Measurements from ENCODE around the gene HLTF. TPM values are rescaled to one million over a fixed set of nuclear protein-coding genes. Genes with fewer than 3 reads are reported as not detected.

Gene HLTF
- total RNA-seq, 1 donor from 2014 or later: 21.6 TPM

GRCh38 chr3:149009732-149010131, 76.6 kb downstream of the HLTF start:
- Histone ChIP-seq H3K27me3 (ENCODE audit: control insufficient read depth, insufficient read depth, low read length) (no peaks in the 10 kb centered on the region), H3K36me3 (ENCODE audit: control insufficient read depth, insufficient read depth, low read length) (no peaks in the 10 kb centered on the region), H3K4me3 (ENCODE audit: low read depth, low read length) (no peak overlapping the region)
- TF ChIP-seq, protein P1, sequence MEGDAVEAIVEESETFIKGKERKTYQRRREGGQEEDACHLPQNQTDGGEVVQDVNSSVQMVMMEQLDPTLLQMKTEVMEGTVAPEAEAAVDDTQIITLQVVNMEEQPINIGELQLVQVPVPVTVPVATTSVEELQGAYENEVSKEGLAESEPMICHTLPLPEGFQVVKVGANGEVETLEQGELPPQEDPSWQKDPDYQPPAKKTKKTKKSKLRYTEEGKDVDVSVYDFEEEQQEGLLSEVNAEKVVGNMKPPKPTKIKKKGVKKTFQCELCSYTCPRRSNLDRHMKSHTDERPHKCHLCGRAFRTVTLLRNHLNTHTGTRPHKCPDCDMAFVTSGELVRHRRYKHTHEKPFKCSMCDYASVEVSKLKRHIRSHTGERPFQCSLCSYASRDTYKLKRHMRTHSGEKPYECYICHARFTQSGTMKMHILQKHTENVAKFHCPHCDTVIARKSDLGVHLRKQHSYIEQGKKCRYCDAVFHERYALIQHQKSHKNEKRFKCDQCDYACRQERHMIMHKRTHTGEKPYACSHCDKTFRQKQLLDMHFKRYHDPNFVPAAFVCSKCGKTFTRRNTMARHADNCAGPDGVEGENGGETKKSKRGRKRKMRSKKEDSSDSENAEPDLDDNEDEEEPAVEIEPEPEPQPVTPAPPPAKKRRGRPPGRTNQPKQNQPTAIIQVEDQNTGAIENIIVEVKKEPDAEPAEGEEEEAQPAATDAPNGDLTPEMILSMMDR (IDR thresholded peaks at IDR 0.05; ENCODE audit: insufficient read depth, low read length, poor library complexity, severe bottlenecking): no peak
- DNase-seq (ENCODE audit: low read depth): no peak

DNA sequence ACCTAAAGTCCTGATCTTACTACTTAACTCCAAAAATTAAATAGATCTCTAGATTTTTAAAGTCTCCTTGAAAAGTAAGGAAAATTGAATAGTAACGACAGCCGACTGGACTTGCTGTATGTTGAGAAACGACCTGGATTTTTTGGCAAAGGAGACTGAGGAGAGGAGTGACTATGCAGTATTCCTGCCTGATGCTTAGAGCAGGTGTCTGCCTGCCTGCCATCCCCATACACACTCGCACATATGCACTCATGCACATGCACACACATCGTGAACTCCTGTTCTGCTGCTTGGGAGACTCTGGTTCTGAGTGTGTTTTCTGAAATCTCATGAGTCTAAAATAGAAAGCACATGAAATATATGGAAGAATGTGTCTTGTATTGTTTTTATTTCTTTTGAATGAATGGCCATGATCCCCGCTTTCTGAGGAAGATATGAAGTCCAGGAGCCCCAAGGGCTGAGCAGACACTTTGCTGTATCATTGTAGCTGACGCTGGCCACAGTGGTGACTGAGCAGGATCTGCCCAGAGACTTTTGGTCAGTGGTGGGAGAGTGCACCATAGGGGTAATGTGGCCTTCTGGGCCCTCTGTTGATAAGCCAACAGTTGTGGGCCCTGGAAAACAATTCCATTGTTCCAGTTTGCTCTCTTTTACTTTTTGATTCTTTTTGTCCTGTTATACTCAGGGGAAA, 78.6 kb downstream of the HLTF start:
- Histone ChIP-seq H3K36me3 (ENCODE audit: control insufficient read depth, insufficient read depth, low read length) (no peaks in the 10 kb centered on the region), H3K4me3 (ENCODE audit: low read depth, low read length) (no peak overlapping the region), H3K27me3 (ENCODE audit: control insufficient read depth, insufficient read depth, low read length) (no peaks in the 10 kb centered on the region)
- no peak for DNase-seq (ENCODE audit: low read depth)
- TF ChIP-seq, protein P1 (IDR thresholded peaks at IDR 0.05; ENCODE audit: insufficient read depth, low read length, poor library complexity, severe bottlenecking): no peak

DNA sequence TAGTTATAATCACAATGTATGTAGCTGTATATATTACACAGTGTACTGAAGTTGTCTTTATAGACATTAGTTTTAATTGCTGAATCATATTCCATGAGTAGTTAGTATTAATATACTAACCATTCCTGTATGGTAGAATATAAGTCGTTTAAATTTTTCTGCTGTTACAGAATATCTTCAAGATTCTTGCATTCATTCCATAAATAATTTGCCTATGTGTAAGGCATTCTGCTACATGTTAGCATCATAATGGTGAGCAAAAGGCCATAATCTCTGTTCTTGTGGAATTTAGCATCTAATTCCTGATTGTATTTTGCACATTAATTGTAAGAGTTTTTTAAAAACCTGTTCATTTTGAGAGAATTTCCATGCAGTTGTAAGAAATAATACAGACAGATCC, 80.9 kb downstream of the HLTF start:
- Histone ChIP-seq H3K4me3 (ENCODE audit: low read depth, low read length) (no peak overlapping the region), H3K36me3 (ENCODE audit: control insufficient read depth, insufficient read depth, low read length) (no peaks in the 10 kb centered on the region), H3K27me3 (ENCODE audit: control insufficient read depth, insufficient read depth, low read length) (no peaks in the 10 kb centered on the region)
- TF ChIP-seq, protein P1 (IDR thresholded peaks at IDR 0.05; ENCODE audit: insufficient read depth, low read length, poor library complexity, severe bottlenecking): no peak
- DNase-seq (ENCODE audit: low read depth): no peak

DNA sequence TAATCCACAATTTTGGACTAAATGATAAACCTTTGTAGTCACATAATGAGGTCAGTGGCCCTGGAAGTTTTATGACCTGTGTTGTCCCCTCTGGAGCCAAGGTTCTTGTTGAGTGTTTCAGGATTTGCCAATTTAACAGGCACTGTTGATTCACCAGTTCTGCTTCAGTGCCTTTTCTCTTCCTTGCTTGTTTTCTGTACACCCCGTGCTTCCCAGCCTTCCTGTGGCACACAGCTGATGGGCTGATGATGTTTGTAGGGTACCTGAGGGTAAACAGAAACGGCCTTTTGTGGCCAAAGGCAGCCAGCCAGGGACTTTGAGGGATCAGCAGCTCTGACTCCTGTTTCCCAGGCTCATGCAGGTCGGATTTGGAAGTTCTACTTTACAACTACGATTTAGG, 81.7 kb downstream of the HLTF start:
- DNase-seq (ENCODE audit: low read depth): peak; percentile 60
- Histone ChIP-seq H3K36me3 (ENCODE audit: control insufficient read depth, insufficient read depth, low read length) (no peaks in the 10 kb centered on the region), H3K4me3 (ENCODE audit: low read depth, low read length) (no peak overlapping the region), H3K27me3 (ENCODE audit: control insufficient read depth, insufficient read depth, low read length) (no peaks in the 10 kb centered on the region)
- TF ChIP-seq, protein P1 (IDR thresholded peaks at IDR 0.05; ENCODE audit: insufficient read depth, low read length, poor library complexity, severe bottlenecking): no peak

DNA sequence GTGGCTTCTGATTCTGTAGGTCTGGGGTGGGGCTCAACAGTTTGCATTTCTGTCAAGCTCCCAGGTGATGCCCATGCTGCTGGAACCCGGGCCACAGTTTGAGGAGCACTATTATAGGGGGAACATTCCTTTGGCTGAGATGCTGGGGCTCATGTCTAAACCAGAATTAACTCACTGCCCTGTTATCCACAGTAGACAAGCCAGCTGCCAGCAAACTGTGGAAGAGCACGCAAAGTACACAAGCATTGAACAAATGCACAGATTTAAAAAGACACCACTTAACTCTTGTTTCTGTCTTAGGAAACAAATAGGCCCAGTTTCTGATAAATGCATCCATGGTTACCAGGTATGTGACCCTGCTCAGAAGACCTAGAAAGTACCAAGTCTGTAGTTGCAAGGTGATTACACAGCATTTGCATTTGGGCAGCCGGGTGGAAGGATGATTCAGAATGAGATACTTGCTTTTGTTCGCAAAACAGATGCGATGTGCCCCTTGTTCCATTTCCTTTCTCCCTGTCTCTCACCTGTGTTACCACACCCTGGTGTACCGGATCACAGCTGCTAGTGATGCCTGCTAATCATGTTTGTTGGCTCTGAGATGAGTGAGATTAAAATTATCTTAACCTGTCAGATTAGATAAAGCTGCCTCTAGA, 82.6 kb downstream of the HLTF start:
- H3K36me3 ChIP-seq (ENCODE audit: control insufficient read depth, insufficient read depth, low read length): no peaks in the 10 kb centered on the region
- DNase-seq (ENCODE audit: low read depth): no peak

More for the DNA sequence above, 82.6 kb downstream of the HLTF start:
- Histone ChIP-seq H3K27me3 (ENCODE audit: control insufficient read depth, insufficient read depth, low read length) (no peaks in the 10 kb centered on the region), H3K4me3 (ENCODE audit: low read depth, low read length) (no peak overlapping the region)
- TF ChIP-seq, protein P1 (IDR thresholded peaks at IDR 0.05; ENCODE audit: insufficient read depth, low read length, poor library complexity, severe bottlenecking): no peak

Measured in kidney epithelial cell (primary cell).